GM18508 (cell line): ENCODE measurements around the gene STK25.
"Not testable (repeated sequence)": the region's sequence is repeated elsewhere in the genome, so short reads cannot be mapped to it uniquely, and the experiment has no call there.

Experiments
- ATAC-seq: cut with Tn5 transposase; IDR thresholded peaks from one replicate; pipeline ENCODE4 v1.9.1; 2021; ENCODE audit warnings: moderate number of reproducible peaks; ENCODE audit not compliant: insufficient read depth, unreplicated experiment

The STK25 gene

DNA sequence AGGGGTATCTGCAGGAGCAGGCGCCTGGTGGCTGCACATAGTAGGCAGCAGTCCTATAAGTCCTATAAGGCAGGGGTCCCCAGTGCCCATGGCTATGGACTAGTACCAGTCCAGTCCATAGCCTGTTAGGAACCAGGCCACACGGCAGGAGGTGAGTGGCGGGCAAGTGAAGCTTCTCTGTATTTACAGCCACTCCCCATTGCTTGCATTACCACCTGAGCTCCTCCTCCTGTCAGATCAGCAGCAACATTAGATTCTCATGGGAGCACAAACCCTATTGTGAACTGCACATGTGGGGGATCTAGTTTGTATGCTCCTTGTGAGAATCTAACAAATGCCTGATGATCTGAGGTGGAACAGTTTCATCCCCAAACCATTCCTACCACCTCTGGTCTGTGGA, 33.1 kb downstream of the STK25 start:
- no peak for ATAC-seq

DNA sequence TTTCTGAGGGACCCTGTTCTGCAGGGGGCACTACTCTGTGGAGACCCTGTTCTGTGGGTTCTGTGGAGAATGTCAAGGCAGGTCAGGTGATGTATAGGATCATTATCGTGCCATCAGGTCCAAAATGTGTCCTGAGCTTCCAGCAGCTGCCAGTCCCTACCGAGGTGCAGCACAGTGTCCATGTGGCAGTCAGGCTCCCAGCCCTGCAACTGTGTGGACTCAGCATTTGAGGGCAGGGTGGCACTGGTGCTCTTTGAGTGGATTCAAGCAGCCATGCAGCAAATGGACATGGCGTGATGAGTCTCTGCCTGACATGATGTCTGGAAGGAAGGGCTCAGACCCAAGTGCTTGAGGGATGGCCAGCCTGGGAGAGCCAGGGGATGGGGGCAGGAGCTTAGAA, 35.0 kb downstream of the STK25 start:
- no peak for ATAC-seq

DNA sequence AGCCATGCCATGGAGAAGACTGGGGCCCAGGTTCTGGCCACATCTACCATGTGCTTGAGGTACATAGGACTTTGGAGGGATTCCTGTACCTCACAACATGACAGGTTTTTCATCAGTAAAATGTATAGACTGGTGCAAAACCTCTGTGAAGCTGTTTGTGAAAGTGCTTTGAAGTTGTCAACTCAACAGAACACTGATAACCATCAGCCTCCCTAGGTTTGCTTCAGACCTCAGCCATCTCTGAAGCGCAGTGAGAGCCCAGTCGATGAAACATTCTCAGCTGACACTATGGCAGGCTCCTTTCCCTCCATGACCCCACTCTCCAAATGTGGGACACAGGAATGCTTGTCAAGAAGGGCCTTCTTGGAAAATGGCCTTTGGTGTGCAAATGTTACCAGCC, 38.6 kb downstream of the STK25 start:
- ATAC-seq = no peak

DNA sequence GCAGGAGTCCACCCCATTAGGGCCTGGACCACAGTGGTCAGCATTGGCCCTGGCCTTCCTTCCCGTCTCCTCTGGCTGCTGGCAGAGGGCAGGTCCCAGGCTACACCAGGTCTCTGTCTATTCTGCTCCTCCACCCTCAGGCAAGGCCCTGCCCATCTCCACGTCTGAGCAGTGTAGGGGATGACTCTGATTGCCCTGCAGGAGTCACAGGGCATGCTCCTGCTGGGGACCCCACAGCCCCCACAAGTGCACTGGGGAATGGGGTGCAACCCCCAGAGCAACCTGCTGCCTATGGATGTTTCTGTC, 40.0 kb downstream of the STK25 start:
- no peak for ATAC-seq

DNA sequence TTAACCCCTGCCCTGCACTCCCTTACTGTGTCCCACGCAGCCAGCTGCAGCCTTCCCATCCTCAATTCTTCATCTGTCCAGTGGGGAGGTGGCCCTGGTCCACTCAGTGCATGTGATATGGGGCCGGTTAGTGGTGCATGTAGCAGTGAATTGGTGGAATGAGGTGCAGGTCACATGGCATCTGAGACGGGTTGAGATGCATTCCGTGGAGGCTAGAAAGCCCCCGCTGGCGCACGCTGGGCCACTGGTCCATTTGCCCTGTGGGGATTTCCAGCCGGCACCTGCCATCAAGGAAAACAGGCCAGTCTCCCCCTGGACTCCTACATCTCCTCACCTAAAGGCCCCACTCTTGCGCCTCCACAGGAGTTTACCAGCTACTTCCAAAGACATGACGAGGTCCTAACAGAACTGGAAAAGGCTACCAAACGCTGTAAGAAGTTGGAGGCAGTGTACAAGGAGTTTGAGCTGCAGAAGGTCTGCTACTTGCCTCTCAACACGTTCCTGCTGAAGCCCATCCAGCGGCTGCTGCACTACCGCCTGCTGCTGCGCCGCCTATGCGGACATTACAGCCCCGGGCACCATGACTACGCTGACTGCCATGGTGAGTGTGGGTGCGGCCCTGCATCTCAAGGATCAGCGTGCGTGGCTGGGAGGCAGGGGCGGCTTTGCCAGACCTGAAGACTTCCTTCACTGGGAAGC, 40.5 kb downstream of the STK25 start:
- no peak for ATAC-seq

DNA sequence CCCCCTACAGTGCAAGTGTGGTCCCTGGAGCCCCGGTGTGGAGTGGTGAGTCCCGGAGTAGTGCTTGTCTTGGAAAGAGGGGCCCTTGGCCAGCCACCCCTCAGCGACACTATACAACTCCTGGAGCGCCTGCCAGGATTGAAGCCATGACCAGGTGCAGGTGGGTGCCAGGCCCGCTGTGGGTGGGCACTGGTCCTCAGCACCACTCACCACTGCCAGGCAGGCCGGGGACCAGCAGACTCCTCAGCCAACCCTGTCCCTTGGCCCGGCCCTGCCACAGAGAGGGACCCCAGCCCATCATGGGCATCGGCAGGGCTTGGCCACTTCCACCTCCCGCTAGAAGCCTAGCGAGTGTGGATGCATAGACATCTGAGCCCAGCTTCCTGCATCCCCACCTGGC, 42.2 kb downstream of the STK25 start:
- ATAC-seq = no peak

DNA sequence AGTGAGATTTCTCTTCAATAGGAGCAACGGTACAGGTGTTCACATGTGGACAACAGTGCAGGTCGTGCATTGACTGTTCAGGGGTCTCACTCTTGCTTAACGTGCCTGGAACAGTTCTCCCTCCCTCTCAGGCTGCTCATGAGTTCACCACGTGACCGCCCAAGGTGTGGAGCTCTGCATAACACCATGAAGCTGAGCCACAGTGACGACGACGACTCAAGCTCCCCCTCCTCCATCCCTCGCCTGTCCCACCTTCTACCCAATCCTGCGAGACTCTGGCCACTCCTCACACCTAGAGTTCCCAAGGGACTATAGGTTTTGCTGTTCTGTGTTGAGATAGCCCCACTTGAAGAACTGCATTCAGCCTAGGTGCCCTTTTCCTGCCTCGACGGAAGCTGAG, 42.8 kb downstream of the STK25 start:
- ATAC-seq = no peak

DNA sequence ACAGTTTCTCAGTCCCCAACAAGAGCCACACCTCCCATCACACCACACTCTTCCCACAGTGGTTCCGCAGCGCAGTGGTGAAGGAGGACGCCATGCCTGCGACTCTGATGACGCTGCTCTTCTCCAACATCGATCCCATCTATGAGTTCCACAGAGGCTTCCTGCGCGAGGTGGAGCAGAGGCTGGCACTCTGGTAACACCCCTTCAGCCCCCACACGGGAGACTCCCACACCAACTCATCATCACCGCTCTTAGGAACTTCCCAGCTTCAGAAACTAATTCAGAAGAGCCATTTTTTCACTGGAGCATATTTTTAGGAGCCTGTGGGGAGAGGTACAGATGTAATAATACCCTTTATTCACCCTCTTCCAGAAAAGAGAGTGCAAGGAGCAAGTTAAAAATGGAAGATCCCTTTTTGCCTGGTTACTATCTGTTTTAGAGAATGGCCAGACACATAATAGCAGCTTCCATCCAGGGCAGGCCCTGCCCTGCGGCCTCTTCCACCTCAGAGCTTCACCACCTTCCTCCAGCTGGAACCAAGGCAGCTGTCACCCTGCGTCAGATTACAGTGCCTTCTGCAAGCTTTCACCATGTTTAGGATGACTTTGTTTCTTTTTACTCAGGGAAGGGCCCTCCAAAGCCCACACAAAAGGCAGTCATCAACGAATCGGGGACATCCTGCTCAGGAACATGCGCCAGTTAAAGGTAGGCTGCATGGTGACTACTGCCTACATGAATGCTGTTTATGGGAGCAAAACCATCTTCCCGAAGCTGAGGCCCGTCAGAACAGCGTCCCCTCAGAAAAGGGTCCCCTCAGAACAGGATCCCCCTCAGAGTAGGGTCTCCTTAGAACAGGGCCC, 44.9 kb downstream of the STK25 start:
- ATAC-seq = no peak

DNA sequence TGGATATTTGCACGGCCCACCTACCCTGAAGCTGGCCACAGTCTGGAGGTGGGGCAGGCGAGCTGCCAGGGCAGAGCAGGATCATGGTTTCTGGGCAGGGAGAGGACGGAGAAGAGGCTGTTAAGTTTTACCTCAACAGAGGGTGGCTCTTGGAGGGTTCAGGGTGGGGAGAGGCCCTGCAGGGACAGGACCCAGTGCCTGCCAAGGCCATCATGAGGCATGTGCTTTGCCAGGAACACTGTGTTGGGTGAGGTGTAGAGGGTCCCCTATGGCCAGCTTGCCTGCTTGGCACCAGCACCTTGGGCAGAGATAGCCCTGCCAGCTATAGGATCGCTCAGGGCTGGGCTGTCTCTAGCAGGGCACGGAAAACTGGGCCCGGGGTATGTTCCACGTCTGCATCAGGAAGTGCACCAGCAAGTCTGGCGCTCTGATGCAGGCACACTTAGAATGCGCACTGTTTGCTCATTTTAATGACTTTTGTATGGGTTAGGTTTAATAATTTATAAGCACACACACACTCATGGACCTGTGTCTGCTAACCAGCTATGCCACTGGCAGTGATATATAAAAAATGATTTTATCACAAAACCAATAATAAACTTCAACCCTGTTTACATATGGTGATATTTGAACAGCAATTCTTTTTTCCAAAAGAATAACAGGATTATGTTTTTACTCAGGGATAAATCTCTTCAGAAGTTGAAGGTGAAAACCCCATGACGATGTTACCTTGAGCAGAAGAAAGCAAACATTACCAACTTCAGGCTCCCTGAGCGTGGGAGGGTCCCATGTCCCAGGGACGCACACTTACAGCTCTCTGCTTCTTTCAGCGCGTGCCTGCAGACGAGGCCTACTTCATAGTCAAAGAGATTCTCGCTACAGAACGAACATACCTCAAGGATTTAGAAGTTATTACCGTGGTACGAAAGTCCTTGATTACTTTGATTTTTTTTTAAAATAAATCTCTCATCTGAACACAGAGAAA, 46.4 kb downstream of the STK25 start:
- ATAC-seq = no peak

DNA sequence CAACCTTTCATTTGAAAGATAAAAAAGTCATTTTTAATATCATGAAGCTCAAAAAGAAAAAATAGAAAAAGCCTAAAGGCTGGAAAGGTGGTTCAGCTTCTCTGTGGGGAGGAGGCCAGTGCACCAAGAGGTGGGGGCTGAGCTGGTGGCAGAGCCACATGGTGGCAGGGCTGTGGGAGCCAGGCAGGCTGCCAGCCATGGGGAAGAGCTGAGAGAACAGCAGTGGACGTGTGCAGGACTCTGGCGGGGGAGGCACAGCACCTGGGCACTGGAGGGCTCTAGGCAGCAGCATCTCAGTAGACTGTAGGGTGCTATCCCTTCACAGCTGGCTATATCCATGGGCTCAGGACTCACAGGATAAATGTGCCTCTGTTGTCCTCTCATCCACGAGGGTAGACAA, 47.8 kb downstream of the STK25 start:
- ATAC-seq = no peak

DNA sequence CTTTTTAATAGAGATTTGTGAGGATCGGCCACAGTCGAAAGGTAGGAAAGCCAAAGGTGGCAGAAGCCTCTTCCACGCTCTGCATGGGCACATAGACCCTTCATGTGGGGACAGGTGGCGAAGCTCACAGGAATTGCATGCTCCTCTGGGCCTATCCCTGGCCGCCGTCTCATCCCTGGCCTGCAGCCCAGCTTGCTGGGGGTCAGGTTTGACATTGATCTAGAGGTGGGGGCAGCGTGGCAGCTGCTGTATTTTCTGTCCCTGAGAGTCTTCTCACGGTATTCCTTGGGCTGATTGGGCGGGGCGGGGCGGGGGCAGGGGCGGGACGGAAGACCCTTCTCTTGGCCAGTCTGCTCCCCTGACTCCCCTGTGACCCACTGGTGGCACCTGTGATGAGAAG, 48.9 kb downstream of the STK25 start:
- ATAC-seq = no peak

DNA sequence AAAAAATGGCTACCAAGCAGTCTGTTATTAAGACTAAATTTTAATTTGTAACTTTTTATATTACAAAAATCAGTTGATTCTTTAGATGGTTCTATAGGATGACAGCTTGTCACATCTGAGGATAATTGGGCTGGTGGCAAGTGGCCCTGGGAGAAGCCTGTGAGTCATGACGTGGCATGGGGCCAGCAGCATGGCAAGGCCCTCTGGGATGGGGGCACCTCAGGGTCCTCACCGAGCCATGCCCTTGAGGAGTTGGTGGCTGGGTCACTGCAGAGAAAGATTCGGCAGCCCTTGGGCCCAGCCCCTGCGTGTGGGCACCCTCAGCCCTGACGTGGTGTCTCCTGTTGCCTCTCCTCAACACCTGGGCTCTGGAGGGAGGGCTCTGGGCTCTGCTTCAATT, 49.7 kb downstream of the STK25 start:
- no peak for ATAC-seq

DNA sequence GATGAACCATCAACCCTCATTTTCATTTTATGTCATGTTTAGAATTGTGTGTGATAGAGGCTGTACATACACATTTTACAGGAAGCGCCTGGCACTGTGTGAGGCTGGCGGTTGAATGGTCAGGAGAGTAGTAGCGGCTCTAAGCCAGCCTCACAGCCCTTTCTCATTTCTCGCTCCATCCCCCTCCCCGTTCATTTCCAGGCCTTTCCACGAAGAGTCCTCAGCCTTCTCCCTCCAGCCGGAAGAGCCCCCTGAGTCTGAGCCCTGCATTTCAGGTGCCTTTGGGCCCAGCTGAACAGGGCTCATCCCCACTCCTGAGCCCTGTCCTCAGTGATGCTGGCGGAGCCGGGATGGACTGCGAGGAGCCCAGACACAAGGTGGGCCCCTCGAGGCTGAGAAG, 51.8 kb downstream of the STK25 start:
- no peak for ATAC-seq

DNA sequence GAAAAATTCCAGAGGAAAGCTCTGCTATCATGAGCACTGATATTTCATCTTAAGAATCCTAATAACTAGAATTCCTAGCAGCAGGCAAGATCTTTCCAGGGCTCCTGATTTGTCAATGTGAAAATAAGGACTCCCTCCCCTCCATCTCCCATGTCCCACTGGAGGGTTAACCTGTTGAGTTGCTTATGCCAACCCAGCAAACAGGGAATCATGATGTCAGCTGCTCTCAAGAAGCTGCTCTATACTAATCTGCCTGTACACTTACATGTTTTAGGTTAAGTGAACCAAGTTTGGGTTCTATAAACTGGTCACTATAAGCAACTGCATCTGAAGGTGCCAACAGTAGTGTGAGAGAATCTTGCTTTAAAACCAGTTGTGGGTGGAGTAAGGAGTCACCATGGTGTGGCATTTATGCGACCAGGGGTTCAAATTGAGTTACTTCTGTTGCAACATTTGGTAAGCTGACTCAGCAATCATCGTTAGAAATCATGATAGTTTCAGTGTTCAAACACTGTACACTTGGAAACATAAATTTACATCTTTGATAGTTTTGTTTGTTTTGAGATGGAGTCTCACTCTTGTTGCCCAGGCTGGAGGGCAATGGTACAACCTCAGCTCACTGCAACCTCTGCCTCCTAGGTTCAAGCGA, 53.4 kb downstream of the STK25 start:
- no peak for ATAC-seq

DNA sequence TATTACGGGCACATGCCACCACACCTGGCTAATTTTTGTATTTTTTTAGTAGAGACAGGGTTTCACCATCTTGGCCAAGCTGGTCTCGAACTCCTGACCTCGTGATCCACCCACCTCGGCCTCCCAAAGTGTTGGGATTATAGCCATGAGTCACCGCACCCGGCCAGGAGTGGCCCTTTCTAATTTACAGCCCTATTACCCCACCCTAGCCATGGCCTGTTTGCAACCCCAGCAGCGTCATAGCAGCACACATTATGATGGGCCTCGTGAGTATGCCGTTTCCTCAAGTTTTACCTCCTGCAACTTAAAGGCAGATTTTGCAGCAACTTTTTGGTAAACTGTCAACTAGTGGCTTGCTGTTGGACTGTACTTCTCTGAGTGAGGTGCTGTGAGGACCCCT, 54.5 kb downstream of the STK25 start:
- not testable (repeated sequence) for ATAC-seq

DNA sequence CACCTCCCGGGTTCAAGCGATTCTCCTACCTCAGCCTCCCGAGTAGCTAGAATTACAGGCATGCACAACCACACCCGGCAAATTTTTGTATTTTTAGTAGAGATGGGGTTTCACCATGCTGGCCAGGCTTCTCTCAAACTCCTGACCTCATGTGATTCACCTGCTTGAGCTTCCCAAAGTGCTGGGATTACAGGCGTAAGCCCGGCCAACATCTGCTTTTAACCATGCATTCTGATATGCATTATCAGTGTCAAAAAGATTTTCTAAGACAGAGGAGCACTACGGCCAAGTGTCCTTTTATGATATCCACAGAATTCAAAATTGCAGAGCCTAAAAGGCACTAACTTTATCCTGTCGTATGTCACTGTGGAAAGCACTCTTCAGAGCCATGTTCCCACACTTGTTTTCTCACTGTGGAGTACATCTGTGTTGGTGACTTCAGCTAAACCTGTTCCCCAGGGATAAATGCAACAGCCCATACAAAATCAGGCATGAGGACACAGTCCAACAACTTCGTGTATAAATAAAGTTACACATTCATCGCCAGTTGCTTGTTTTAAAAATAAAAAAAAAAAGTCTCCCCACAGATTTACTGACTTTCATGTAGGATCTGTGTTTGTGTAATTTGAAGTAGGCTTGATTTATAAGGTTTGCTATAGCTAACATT, 56.4 kb downstream of the STK25 start:
- ATAC-seq = no peak

DNA sequence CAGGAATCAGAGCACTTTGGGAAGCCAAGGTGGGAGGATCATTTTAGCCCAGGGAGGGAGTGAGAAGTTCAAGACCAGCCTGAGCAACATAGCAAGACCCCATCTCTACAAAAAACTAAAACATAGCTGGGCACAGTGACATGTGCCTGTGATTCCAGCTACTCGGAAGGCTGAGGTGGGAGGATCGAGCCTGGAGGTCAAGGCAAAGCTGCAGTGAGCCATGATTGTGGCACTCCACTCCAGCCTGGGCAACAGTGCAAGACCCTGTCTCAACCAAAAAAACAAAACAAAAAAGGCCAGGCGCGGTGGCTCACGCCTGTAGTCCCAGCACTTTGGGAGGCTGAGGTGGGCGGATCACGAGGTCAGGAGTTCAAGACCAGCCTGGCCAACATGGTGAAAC, 58.3 kb downstream of the STK25 start:
- not testable (repeated sequence) for ATAC-seq

DNA sequence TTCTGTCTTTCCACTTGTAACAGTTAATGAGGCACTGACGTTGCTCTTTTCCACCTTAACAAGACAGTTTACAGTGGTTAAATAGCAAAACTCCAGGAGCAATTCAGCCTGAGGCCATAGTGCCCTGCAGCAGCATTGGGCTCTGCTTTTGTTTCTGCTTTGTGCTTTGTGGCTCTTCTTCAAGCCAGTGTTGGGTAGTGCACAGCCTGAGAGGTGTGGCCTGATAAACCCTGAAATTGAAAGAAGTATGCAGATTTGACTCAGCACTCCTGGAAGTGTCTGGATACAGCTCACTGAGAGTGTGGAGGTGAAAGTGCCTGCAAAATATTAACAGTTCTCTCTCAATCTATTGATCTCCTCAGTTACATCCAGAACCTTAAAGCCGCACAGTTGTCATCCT, 63.0 kb downstream of the STK25 start:
- ATAC-seq = no peak

DNA sequence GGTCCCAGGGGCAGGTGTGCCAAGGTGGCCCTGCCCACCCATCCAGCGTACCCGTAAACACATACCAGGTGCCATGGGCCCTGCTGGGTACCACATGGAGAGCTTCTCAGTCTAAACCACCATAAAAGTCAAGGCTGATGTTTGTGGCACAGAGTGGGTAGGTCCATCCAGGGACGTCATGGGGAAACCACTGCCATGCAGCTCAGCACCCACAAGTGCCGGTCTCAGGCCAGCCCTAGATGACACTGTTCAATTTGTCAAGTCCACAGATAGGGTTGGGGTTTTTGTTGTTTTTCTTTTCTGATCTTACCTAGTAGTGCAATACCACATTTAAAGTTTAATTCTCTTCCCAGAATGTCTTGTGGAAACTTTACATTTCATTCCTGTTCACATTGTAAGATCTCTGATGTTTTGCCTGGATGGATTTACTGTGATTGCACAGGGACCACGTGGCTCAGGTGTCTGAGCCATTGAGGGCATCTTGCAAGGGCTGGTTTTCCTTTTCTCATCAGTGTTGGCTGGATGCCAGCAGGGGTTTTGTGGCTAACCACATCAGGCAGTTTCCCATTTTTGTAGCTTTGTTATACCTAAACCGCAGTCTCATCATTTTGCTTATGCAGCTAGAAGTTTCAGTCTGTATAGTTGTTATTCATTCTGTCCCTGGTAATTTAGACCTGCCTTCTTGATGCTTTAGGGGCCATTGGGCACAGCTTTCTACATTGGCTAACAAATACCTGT, 64.7 kb downstream of the STK25 start:
- ATAC-seq = no peak
